SK-N-SH (cell line): ENCODE measurements around the gene C14orf132. TPM values are rescaled to one million over a fixed set of nuclear protein-coding genes. Genes with fewer than 3 reads are reported as not detected.

Experiments
- CTCF ChIA-PET: fragments of 300-600, 350-600 bp; formaldehyde crosslinking; extraction: SDS; loops from one replicate; lab custom pipeline; 2021; lab: Yijun Ruan, JAX
- POLR2A ChIA-PET: fragments of 350-600 bp; sonication (Branson Sonifier 250); formaldehyde crosslinking; extraction: SDS; loops from one replicate; lab custom pipeline; 2020; ENCODE audit warnings: antibody characterized with exemption, inconsistent platforms; lab: Yijun Ruan, JAX
- DNase-seq: peaks from one replicate; pipeline ENCODE4 v3.0.0; 2012
- H2AFZ ChIP-seq: fragments of 200-600 bp; sonication (generic); 2 replicates; pipeline ENCODE4 v1.8.1; 2016; ENCODE audit warnings: antibody characterized with exemption, mild to moderate bottlenecking, low read depth
- H3F3A ChIP-seq: fragments of 200-600 bp; sonication (generic); replicated peaks from 2 replicates; pipeline ENCODE3; 2016; ENCODE audit warnings: antibody characterized with exemption, mild to moderate bottlenecking; ENCODE audit not compliant: insufficient read depth
- H3K27ac ChIP-seq, 2 experiments: fragments of 200-500 bp in 1 of 2; fragments of 200-600 bp in 1 of 2; sonication (Bioruptor generic) in 1 of 2; sonication (generic), shearing (Covaris generic) in 1 of 2; 2 replicates each; pipeline versions ENCODE4 v1.5.1 to v1.6.1; 2014 to 2016; ENCODE audit warnings: low read depth in 2 of 2, inconsistent platforms in 1 of 2, low read length in 1 of 2, mild to moderate bottlenecking in 1 of 2, mixed read lengths in 1 of 2
- H3K27me3 ChIP-seq: fragments of 200-600 bp; sonication (generic), shearing (Covaris generic); 2 replicates; pipeline ENCODE4 v1.6.1; 2016; ENCODE audit warnings: mixed run types; ENCODE audit not compliant: insufficient read depth
- H3K36me3 ChIP-seq, 2 experiments: fragments of 200-500 bp in 1 of 2; fragments of 200-600 bp in 1 of 2; sonication (Bioruptor generic) in 1 of 2; sonication (generic) in 1 of 2; replicated peaks in 1 of 2; 2 replicates each; pipeline versions ENCODE3 to v1.5.1; 2014 to 2016; ENCODE audit warnings: low read length in 1 of 2, mild to moderate bottlenecking in 1 of 2; ENCODE audit not compliant: insufficient read depth in 2 of 2, control insufficient read depth in 1 of 2
- H3K4me1 ChIP-seq, 2 experiments: fragments of 200-500 bp in 1 of 2; fragments of 200-600 bp in 1 of 2; sonication (Bioruptor generic) in 1 of 2; sonication (generic), shearing (Covaris generic) in 1 of 2; 2 replicates each; pipeline versions ENCODE4 v1.5.1 to v1.6.1; 2014 to 2016; ENCODE audit warnings: low read depth in 1 of 2, low read length in 1 of 2, mixed run types in 1 of 2; ENCODE audit not compliant: insufficient read depth in 2 of 2, control insufficient read depth in 1 of 2
- H3K4me2 ChIP-seq: fragments of 200-600 bp; sonication (generic), shearing (Covaris generic); 2 replicates; pipeline ENCODE4 v1.6.1; 2017; ENCODE audit warnings: mixed run types
- H3K4me3 ChIP-seq, 2 experiments: fragments of 200-500 bp in 1 of 2; fragments of 200-600 bp in 1 of 2; sonication (Bioruptor generic) in 1 of 2; sonication (generic), shearing (Covaris generic) in 1 of 2; 2 replicates each; pipeline versions ENCODE4 v1.5.1 to v1.8.1; 2014 to 2016; ENCODE audit warnings: low read depth in 2 of 2, inconsistent platforms in 1 of 2, low read length in 1 of 2, mild to moderate bottlenecking in 1 of 2, mixed read lengths in 1 of 2, moderate library complexity in 1 of 2
- H3K79me2 ChIP-seq: fragments of 200-600 bp; sonication (generic); 2 replicates; pipeline ENCODE4 v1.8.1; 2017; ENCODE audit warnings: mild to moderate bottlenecking; ENCODE audit not compliant: insufficient read depth
- H3K9ac ChIP-seq: fragments of 200-600 bp; sonication (generic); 2 replicates; pipeline ENCODE4 v1.6.1; 2017; ENCODE audit warnings: mixed run types
- H3K9me2 ChIP-seq: fragments of 200-600 bp; sonication (generic); 2 replicates; pipeline ENCODE4 v1.6.1; 2017; ENCODE audit warnings: mixed run types
- H3K9me3 ChIP-seq: fragments of 200-600 bp; sonication (generic); 2 replicates; pipeline ENCODE4 v1.6.1; 2017; ENCODE audit warnings: mixed run types, mild to moderate bottlenecking, moderate library complexity
- H4K20me1 ChIP-seq: fragments of 200-600 bp; sonication (generic); 2 replicates; pipeline ENCODE4 v1.6.1; 2017; ENCODE audit warnings: mild to moderate bottlenecking, mixed run types; ENCODE audit not compliant: insufficient read depth
- FOXM1 ChIP-seq: IDR thresholded peaks from 2 replicates; pipeline ENCODE4 v1.4.0; 2012; ENCODE audit warnings: low read depth, mild to moderate bottlenecking
- IRF3 ChIP-seq: fragments of 150-350 bp; IDR thresholded peaks from 2 replicates; pipeline ENCODE4 v1.6.1; 2016; ENCODE audit warnings: mild to moderate bottlenecking, low read depth, low read length
- JUND ChIP-seq: IDR thresholded peaks from 2 replicates; pipeline ENCODE4 v1.4.0; 2012
- MAX ChIP-seq: IDR thresholded peaks from 2 replicates; pipeline ENCODE4 v1.4.0; 2012; ENCODE audit warnings: low read depth
- MXI1 ChIP-seq: IDR thresholded peaks from 2 replicates; pipeline ENCODE4 v1.6.1; 2012; ENCODE audit warnings: mild to moderate bottlenecking, low read depth, low read length, improper control_type of control experiment
- POLR2AphosphoS5 ChIP-seq: IDR thresholded peaks from 2 replicates; pipeline ENCODE4 v1.6.1; 2012; ENCODE audit warnings: low read depth, low read length
- RAD21 ChIP-seq: IDR thresholded peaks from 2 replicates; pipeline ENCODE4 v1.6.1; 2012; ENCODE audit warnings: mild to moderate bottlenecking, low read length
- RFX5 ChIP-seq: IDR thresholded peaks from 2 replicates; pipeline ENCODE4 v1.6.1; 2012; ENCODE audit warnings: mild to moderate bottlenecking, improper control_type of control experiment, low read length
- SMC3 ChIP-seq: IDR thresholded peaks from 2 replicates; pipeline ENCODE4 v1.6.1; 2012; ENCODE audit warnings: low read depth, low read length, improper control_type of control experiment
- WGBS: methylation state at CpG from one replicate; pipeline ENCODE4 v1.1.6; 2017; ENCODE audit warnings: low lambda C conversion rate; 5-methylcytosine and 5-hydroxymethylcytosine counted together
- polyA plus RNA-seq, 3 experiments: library from polyadenylated mRNA; depleted of rRNA; stranded (reverse); fragments of >200 nt; gene quantifications; 2 replicates each; pipeline ENCODE4 v1.2.3, GENCODE V29; 2012

The C14orf132 gene
- polyA plus RNA-seq, 1 of the 3 experiments (the other 2 are of a cell fraction) = 5.5 TPM

- H3F3A ChIP-seq = no peaks in the 10 kb centered on the region
- peak overlapping the region in 1 of 2 experiments; percentile 47; a peak in 1 of 4 replicates for H3K27ac ChIP-seq
- no peak for DNase-seq
- no peak overlapping the region for H3K9ac ChIP-seq
- no peak overlapping the region for H3K4me3 ChIP-seq
- H3K36me3 ChIP-seq = no peaks in the 10 kb centered on the region
- no peaks in the 10 kb centered on the region for H3K9me2 ChIP-seq
- peaks cover 10 to 90% of the 10 kb centered on the region in 2 experiments; a peak in 3 of 4 replicates for H3K4me1 ChIP-seq
- no peak overlapping the region for H2AFZ ChIP-seq
- H3K4me2 ChIP-seq = no peak overlapping the region
- H3K79me2 ChIP-seq = no peaks in the 10 kb centered on the region; the same call in 1 of the 2 replicates
- CTCF ChIA-PET = interaction anchor here (0.6 to 4.5 kb wide), 19 partner anchors 8 to 531 kb away, joined by 3 to 34 read pairs (median 4); no protein-coding TSS in a partner anchor
- TF ChIP-seq MXI1 (no peak), FOXM1 (no peak), RFX5 (no peak), MAX (no peak), JUND (no peak), IRF3 (no peak)
- H3K9me3 ChIP-seq = no peaks in the 10 kb centered on the region
- no peaks in the 10 kb centered on the region for H3K27me3 ChIP-seq
- POLR2A ChIA-PET = interaction anchor here (1.2 to 1.5 kb wide), 2 partner anchors 16 to 40 kb away, joined by 4 read pairs; partner anchors contain the start of gene C14orf132
- 91% methylated on average over 9 of the region's 10 CpGs for WGBS
- no peaks in the 10 kb centered on the region; the same call in 1 of the 2 replicates for H4K20me1 ChIP-seq
Observed at GRCh38 chr14:96055753-96056508, 16.8 kb downstream of the C14orf132 start.

- POLR2A ChIA-PET = interaction anchor here (1.5 kb wide), 1 partner anchor 39 kb away, joined by 4 read pairs; no protein-coding TSS in a partner anchor
- Histone ChIP-seq H3K9me2 (no peaks in the 10 kb centered on the region), H3K27ac (no peak overlapping the region), H3K36me3 (no peaks in the 10 kb centered on the region), H3K9me3 (no peaks in the 10 kb centered on the region), H4K20me1 (no peaks in the 10 kb centered on the region; the same call in 1 of the 2 replicates), H3K4me1 (peaks cover 10 to 84% of the 10 kb centered on the region in 2 experiments; a peak in 3 of 4 replicates), H3K9ac (no peak overlapping the region), H3K27me3 (no peaks in the 10 kb centered on the region), H3K4me2 (no peak overlapping the region), H3F3A (no peaks in the 10 kb centered on the region), H3K79me2 (no peaks in the 10 kb centered on the region; the same call in 1 of the 2 replicates), H2AFZ (no peak overlapping the region), H3K4me3 (no peak overlapping the region)
- TF ChIP-seq POLR2AphosphoS5 = no peak
- 0 out of 2 replicates have a peak, but pooled peaks have one; percentile 15 for TF ChIP-seq SMC3
- TF ChIP-seq RAD21 = peak; percentile 65
- DNase-seq = peak; percentile 23
- CTCF ChIA-PET = interaction anchor here (0.6 to 4.5 kb wide), 20 partner anchors 9 to 531 kb away, joined by 3 to 34 read pairs (median 5); no protein-coding TSS in a partner anchor
- 94% methylated on average over 6 of the region's 7 CpGs for WGBS
Observed at GRCh38 chr14:96056509-96057422, 17.6 kb downstream of the C14orf132 start.
